T47D (cell line): Measurements from ENCODE around the gene FCHO1.
A peak's percentile ranks its signal among the peaks of the same experiment; 100 is the strongest.
"Not testable (repeated sequence)": the region's sequence is repeated elsewhere in the genome, so short reads cannot be mapped to it uniquely, and the experiment has no call there.

Source experiments
- DNase-seq, 2 experiments: peaks; one replicate each; pipeline versions ENCODE4 v3.0.0 to v3.0.0-alpha.2; 2011 to 2012; ENCODE audit warnings: low read depth in 1 of 2, low spot score in 1 of 2
- JUND ChIP-seq: IDR thresholded peaks from 2 replicates; pipeline ENCODE4 v1.6.1; 2012; ENCODE audit warnings: low read depth
- in situ Hi-C: cut with HindIII; loops from 2 replicates; pipeline ENCODE4 v1.10.0; 2016; ENCODE audit warnings: low sequenced_read_pairs, low pct_unique_long_range_greater_than_20kb

FCHO1 gene

DNA sequence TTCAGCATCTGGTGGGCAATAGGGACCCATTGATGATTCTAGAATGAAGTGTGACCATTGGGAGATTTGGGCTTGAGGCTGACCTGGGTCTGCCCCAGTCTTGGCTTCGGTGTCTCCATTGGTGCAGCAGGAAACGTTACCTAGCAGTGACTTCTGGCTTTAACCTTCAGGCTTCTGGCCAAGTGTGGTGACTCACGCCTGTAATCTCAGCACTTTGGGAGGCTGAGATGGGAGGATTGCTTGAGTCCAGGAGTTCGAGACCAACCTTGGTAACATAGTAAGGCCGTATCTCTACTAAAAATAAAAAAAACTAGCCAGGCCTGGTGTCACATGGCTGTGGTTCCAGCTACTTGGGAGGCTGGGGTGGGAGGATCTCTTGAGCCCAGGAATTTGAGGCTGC lies 7.2 kb downstream of the FCHO1 start:
- in situ Hi-C loops: no loop called here
- TF ChIP-seq JUND: no peak
- no peak for DNase-seq

DNA sequence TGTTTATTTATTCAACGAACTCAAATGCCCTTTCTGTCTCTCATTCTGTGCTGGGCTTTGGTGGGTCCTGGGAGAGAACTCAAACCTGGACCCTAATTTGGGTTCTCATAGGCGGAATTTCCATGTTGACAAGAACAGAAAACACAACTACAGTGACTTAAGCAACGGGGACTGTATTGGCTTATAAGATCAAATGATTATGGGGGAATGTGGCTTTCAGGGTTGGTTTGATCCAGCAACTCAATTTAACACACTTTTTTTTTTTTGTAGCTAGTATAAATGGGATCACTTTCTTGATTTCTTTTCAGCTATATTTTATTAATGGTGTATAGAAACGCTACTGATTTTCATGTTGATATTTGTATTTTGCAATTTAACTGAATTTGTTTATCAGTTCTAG lies 9.9 kb downstream of the FCHO1 start:
- in situ Hi-C loops: no loop called here
- no peak for TF ChIP-seq JUND
- DNase-seq: no peak

DNA sequence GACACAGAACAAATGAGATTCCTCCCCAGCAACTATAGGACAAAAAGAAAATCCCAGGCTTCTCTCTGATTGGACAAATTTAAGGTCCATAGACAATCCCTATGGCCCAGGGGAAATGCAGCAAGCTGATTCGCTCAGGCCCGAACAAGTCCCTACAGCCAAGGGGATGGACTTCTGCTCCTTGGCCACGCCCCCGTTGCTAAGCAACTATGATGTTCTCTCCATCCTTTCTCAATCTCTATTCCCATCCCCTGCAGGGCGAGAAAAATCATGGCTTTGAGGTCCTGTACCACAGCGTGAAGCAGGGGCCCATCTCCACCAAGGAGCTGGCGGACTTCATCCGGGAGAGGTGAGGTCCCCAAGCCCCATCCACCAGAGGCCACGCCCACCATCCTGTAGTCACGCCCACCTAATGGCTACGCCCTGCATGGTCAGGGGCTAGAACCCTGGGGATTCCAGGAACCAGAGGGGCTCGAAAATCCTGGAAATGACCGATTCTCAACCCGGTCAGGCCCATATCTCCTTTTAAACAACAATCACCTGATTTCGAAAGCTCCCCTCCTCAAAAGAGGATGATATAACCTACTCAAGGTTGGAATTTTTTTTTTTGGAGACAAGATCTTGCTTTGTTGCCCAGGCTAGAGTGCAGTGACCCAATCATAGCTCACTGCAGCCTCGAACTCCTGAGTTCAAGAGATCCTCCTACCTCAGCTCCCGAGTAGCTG lies 11.4 kb downstream of the FCHO1 start:
- in situ Hi-C loops: no loop called here
- DNase-seq: peak in 1 of 2 experiments; percentile 83
- TF ChIP-seq JUND: no peak

DNA sequence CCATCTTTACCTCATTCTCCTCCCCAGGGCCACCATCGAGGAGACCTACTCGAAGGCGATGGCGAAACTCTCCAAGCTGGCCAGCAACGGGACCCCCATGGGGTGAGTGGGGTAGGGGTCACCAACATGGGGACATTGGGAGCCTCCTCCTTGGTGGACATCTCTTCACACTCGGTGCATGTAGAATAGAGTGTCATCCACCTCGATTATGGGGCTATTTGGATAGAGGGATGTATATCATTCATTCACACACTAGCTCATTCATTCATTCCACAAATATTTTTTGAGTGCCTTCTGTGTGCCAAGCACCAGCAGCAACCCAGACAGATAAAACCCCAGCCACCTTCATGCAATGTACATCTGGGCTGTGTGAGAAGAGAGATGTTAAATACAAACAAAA lies 13.1 kb downstream of the FCHO1 start:
- DNase-seq: no peak
- TF ChIP-seq JUND: no peak

DNA sequence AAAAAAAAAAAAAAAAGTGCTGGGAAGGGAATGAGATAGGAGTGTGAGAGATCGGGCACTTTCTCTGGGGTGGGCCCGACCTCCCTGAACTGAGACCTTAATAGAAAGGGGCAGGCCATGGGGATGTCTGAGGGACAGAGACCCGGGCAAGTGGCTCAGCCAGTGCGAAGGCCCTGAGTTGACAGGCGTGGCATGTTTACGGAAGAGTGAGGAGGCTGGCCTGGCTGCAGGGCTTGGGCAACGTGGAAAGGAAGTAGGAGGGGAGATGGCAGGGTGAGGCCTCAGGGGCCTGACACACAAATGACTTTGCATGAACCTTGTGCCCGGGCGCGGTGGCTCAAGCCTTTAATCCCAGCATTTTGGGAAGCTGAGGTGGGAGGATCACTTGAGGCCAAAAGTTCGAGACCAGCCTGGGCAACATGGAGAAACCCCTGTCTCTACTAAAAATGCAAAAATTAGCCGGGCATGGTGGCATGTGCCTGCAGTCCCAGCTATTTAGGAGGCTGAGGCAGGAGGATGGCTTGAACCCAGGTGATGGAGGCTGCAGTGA lies 13.9 kb downstream of the FCHO1 start:
- TF ChIP-seq JUND: no peak
- in situ Hi-C loops: no loop called here
- DNase-seq: peak in 1 of 2 experiments; percentile 30

More for the DNA sequence above, 13.1 kb downstream of the FCHO1 start:
- in situ Hi-C loops: no loop called here

DNA sequence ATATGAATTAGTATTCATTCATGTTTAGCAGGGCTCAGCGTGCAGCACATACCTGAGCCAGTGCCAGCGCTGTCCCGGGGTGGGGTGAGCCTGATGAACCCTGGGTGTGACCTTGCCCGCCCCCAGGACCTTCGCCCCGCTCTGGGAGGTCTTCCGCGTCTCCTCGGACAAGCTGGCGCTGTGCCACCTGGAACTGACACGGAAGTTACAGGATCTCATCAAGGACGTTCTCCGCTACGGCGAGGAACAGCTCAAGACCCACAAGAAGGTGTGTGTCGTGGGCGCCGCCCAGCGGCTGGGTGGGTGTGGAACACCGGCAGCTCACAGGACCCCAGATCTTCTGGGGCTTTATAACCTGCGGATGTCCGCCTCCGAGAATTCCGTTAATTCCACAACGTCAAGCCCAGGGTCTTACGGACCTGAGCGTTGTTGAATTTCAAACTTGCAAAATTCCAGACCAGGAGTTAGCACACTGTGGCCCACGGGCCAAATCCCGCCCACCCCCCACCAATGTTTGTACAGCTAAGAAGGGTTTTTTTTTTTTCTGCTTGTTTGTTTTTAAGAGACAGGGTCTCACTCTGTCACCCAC lies 15.4 kb downstream of the FCHO1 start:
- peak in 1 of 2 experiments; percentile 87 for DNase-seq
- in situ Hi-C loops: no loop called here
- no peak for TF ChIP-seq JUND

DNA sequence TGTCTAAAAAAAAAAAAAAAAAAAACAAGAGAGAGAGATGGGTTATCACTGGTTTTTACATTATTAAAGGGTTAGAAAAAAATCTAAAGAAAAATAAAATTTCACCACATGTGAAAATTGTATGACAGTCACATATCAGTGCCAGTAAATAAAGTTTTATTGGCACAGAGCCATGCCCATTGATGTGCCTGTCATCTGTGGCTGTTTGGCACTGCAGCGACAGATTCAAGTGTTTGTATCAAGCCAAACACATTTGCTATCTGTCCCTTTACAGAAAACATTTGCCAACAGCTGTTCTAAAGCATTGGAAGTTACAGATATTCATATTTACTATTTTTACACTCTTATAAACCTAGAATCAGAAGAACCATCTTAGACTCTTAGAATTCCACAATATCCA lies 16.3 kb downstream of the FCHO1 start:
- DNase-seq: no peak
- in situ Hi-C loops: no loop called here
- no peak for TF ChIP-seq JUND

DNA sequence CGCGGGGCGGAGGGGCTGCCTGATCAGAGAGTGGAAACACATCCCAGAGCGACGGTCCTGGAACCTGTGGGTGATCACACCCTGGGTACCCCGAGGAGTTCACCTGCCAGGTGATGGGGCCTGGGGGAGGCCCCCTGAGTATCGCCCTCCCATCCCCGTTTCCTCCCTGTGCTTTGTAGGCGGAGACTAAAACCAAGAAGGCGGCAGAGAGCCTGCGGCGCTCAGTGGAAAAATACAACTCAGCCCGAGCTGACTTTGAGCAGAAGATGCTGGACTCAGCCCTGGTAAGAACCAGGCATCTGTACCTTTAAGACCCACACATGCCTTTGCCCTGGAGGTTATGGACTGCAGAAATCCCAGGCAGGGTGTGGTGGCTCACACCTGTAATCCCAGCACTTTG lies 19.3 kb downstream of the FCHO1 start:
- in situ Hi-C loops: no loop called here
- DNase-seq: no peak
- TF ChIP-seq JUND: no peak

DNA sequence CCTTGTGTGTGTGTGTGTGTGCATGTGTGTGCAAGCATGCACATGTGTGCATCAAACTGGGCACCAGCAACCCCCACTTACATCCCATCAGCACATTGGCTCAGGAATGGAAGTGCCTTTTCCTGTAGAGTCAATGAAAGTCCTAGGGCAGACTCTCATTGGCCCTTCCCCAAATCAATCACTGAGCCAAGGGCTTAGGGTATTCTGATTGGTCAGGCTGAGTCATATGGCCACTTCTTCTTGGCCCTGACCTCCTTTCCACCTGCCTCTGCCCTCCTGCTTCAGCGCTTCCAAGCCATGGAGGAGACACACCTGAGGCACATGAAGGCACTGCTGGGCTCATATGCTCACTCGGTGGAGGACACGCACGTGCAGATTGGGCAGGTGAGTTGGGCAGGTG lies 20.9 kb downstream of the FCHO1 start:
- no peak for TF ChIP-seq JUND
- peak in 1 of 2 experiments; percentile 70 for DNase-seq
- in situ Hi-C loops: no loop called here

DNA sequence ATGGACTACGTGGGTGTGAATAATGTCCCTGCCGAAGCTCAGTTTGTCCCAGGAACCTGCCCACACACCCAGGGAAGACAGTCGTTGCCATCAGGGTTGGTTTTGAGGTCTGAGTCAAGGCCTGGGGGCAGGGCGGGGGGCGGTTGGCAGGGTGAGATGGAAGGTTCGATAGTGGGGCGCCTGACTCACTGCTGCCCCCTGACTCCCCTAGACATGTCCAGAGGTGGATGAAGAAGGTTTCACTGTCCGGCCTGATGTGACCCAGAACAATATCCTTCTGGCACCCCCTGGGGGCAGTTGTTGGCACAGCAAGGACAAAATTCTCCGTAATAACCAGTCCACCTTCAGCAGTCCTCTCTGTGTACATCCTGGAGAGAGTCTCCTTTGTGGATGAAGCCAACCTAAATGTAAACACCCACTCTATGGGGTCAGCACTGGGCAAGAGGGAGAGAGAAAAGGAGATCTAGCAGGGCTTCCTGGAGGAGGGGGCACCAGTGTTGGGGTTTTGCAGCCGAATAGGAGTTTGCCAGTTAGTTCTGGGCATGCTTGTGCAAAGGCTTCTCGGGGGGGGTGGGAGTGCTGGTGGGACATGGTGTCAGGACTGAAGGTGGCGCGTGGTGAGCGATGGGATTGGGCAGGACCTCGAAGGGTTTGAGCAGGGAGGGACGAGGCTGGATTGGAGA lies 24.1 kb downstream of the FCHO1 start:
- TF ChIP-seq JUND: no peak
- DNase-seq: peak in 1 of 2 experiments; percentile 57
- in situ Hi-C loops: no loop called here

DNA sequence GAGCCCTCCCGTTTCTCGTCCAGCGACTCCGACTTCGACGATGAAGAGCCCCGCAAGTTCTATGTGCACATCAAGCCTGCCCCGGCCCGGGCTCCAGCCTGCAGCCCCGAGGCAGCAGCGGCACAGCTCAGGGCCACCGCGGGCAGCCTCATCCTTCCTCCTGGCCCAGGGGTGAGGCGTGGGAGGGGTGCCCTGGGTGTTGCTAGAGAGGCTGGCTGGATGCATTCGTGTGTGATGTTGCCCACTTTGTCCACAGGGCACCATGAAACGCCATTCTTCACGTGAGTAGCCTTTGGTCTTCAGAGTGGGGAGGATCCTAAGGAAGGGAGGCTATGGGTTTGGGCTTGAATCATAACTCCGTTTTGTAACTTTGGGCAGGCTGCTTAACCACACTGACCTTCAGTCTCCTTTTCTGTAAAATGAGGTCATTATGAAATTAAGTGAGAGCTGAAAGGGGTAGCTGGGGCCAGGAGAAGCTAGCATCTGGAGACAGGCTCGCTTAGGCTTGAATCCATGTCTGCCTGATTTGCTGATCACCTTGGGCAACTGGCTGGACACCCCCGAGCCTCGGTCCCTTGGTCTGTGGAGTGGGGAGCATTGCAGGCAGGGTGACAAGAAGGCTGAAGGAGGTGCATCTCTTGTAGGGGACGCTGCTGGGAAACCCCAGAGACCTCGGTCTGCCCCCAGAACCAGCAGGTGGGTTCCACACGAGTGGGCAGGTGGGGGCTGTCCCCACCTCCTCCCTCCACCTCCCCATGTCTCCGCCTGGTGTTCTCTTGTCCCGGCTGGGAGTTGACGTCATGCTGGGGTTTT lies 24.9 kb downstream of the FCHO1 start:
- DNase-seq: no peak
- no peak for TF ChIP-seq JUND
- in situ Hi-C loops: no loop called here

DNA sequence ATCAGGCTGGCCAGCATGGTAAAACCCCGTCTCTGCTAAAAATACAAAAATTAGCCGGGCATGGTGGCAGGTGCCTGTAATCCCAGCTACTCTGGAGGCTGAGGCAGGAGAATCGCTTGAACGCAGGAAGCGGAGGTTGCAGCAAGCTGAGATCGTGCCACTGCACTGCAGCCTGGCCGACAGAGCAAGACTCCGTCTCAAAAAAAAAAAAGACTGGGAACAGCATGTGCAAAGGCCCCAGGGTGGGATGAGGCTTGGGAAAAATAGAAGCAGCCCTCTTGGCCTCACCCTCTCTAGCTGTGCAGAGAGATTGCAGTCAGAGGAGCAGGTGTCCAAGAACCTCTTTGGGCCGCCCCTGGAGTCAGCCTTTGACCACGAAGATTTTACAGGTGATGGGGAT lies 26.6 kb downstream of the FCHO1 start:
- in situ Hi-C loops, DNase-seq: not testable (repeated sequence)
